Uterus (tissue), 4 donors: Measurements from ENCODE around the gene RASSF3. TPM values are rescaled to one million over a fixed set of nuclear protein-coding genes. Genes with fewer than 3 reads are reported as not detected.

Experiments used
- DNase-seq, 2 donors: peaks; one replicate each; pipeline ENCODE4 v3.0.0-alpha.2; 2019 to 2020
- H3K27ac ChIP-seq, 2 donors: fragments of 200-600 bp; sonication (generic); 1 replicate in 1 of 2; 2 replicates in 1 of 2; pipeline ENCODE4 v1.5.1; 2016 to 2018
- H3K27me3 ChIP-seq, 2 donors: fragments of 200-600 bp; sonication (generic); one replicate each; pipeline ENCODE4 v1.5.1; 2018 to 2019; ENCODE audit warnings: control low read depth in 1 of 2
- H3K36me3 ChIP-seq, 2 donors: fragments of 200-600 bp; sonication (generic); one replicate each; pipeline ENCODE4 v1.5.1; 2019; ENCODE audit warnings: control low read depth in 1 of 2
- H3K4me1 ChIP-seq, 2 donors: fragments of 200-600 bp; sonication (generic); one replicate each; pipeline ENCODE4 v1.5.1; 2018 to 2019; ENCODE audit warnings: control low read depth in 1 of 2
- H3K4me3 ChIP-seq, 2 donors: fragments of 200-600 bp; sonication (generic); 1 replicate in 1 of 2; 2 replicates in 1 of 2; pipeline ENCODE4 v1.5.1; 2018 to 2019; ENCODE audit warnings: mild to moderate bottlenecking in 1 of 2
- H3K9me3 ChIP-seq, 2 donors: fragments of 200-600 bp; sonication (generic); one replicate each; pipeline ENCODE4 v1.5.1; 2019; ENCODE audit warnings: control low read depth in 1 of 2
- CTCF ChIP-seq, 4 experiments: fragments of 200-600 bp in 2 of 4; fragments of 450-650 bp in 2 of 4; sonication (generic) in 2 of 4; IDR thresholded peaks; one replicate each; pipeline ENCODE4 v1.5.1; 2016 to 2019; ENCODE audit warnings: antibody characterized with exemption in 4 of 4, mild to moderate bottlenecking in 2 of 4, moderate library complexity in 1 of 4
- POLR2A ChIP-seq, 2 donors: fragments of 450-650 bp; IDR thresholded peaks; one replicate each; pipeline ENCODE4 v1.6.1; 2016; ENCODE audit warnings: antibody characterized with exemption in 2 of 2, mild to moderate bottlenecking in 1 of 2, moderate library complexity in 1 of 2
- intact Hi-C: fragments of 100-400 bp; cut with DNase I; formaldehyde crosslinking; loops from one replicate; pipeline ENCODE4 v1.15.1; 2023; ENCODE audit warnings: low total_unique reads
- total RNA-seq, 4 donors: library from RNA; depleted of rRNA in 3 of 4; stranded (reverse); fragments of >200 nt in 3 of 4; gene quantifications; one replicate each; pipeline versions ENCODE4 v1.1.0 to v1.2.4, GENCODE V29; 2014 to 2023
- donor health status: DM: yes; HTN: yes; CAD: no.

RASSF3 gene
- total RNA-seq, 4 donors from 2014 or later, result 17.7 to 64.7 (median 29.2) TPM

- TF ChIP-seq CTCF (IDR thresholded peaks at IDR 0.05), result no peak
- no peak for TF ChIP-seq POLR2A (IDR thresholded peaks at IDR 0.05)
- intact Hi-C loops, result no loop called here
These were observed 42.7 kb upstream of the RASSF3 start for GRCh38 chr12:64567570-64567969.

GRCh38 chr12:64568298-64568697 lies 42.0 kb upstream of the RASSF3 start:
- no peaks in the 10 kb centered on the region for H3K4me1 ChIP-seq
- H3K4me3 ChIP-seq, result no peak overlapping the region
- H3K9me3 ChIP-seq, result no peaks in the 10 kb centered on the region
- TF ChIP-seq POLR2A (IDR thresholded peaks at IDR 0.05) (no peak), CTCF (IDR thresholded peaks at IDR 0.05) (no peak)
- no peak overlapping the region for H3K27ac ChIP-seq
- intact Hi-C loops, result no loop called here
- no peak for DNase-seq
- no peaks in the 10 kb centered on the region for H3K36me3 ChIP-seq
- H3K27me3 ChIP-seq, result no peaks in the 10 kb centered on the region

More at GRCh38 chr12:64567570-64567969, 42.7 kb upstream of the RASSF3 start:
- Histone ChIP-seq H3K27ac (no peak overlapping the region), H3K4me1 (no peaks in the 10 kb centered on the region), H3K4me3 (no peak overlapping the region), H3K9me3 (no peaks in the 10 kb centered on the region), H3K27me3 (no peaks in the 10 kb centered on the region), H3K36me3 (no peaks in the 10 kb centered on the region)
- no peak for DNase-seq

GRCh38 chr12:64569923-64570691 lies 40.2 kb upstream of the RASSF3 start:
- no peaks in the 10 kb centered on the region for H3K27me3 ChIP-seq
- H3K36me3 ChIP-seq, result no peaks in the 10 kb centered on the region
- H3K9me3 ChIP-seq, result peaks cover 0 to 7% of the 10 kb centered on the region in 2 donors
- no peak overlapping the region for H3K4me3 ChIP-seq
- no peaks in the 10 kb centered on the region for H3K4me1 ChIP-seq
- H3K27ac ChIP-seq, result peak overlapping the region; percentile 27 to 43
- TF ChIP-seq POLR2A (IDR thresholded peaks at IDR 0.05), result no peak
- no peak for TF ChIP-seq CTCF (IDR thresholded peaks at IDR 0.05)
- intact Hi-C loops, result no loop called here
- DNase-seq, result no peak

- DNase-seq, result no peak
- intact Hi-C loops, result no loop called here
- no peak overlapping the region for H3K4me3 ChIP-seq
- no peak overlapping the region for H3K27ac ChIP-seq
- TF ChIP-seq CTCF (IDR thresholded peaks at IDR 0.05) (no peak), POLR2A (IDR thresholded peaks at IDR 0.05) (no peak)
- H3K9me3 ChIP-seq, result peaks cover 0 to 14% of the 10 kb centered on the region in 2 donors
- H3K27me3 ChIP-seq, result no peaks in the 10 kb centered on the region
- H3K4me1 ChIP-seq, result no peaks in the 10 kb centered on the region
- H3K36me3 ChIP-seq, result no peaks in the 10 kb centered on the region
These were observed 38.9 kb upstream of the RASSF3 start for GRCh38 chr12:64571411-64571810.

- H3K4me3 ChIP-seq, result no peak overlapping the region
- H3K36me3 ChIP-seq, result no peaks in the 10 kb centered on the region
- no peak for DNase-seq
- peaks cover 0 to 14% of the 10 kb centered on the region in 2 donors for H3K9me3 ChIP-seq
- no peak for TF ChIP-seq CTCF (IDR thresholded peaks at IDR 0.05)
- intact Hi-C loops, result no loop called here
- H3K27ac ChIP-seq, result no peak overlapping the region
- H3K4me1 ChIP-seq, result no peaks in the 10 kb centered on the region
- no peaks in the 10 kb centered on the region for H3K27me3 ChIP-seq
These were observed 38.1 kb upstream of the RASSF3 start for GRCh38 chr12:64572241-64572640.
